ENCODE measurements around the gene PRCP. TPM values are rescaled to one million over a fixed set of nuclear protein-coding genes. Genes with fewer than 3 reads are reported as not detected.

PRCP gene
- total RNA-seq, 2 experiments from 2014 or later, result 26.7 to 28.4 TPM

DNA sequence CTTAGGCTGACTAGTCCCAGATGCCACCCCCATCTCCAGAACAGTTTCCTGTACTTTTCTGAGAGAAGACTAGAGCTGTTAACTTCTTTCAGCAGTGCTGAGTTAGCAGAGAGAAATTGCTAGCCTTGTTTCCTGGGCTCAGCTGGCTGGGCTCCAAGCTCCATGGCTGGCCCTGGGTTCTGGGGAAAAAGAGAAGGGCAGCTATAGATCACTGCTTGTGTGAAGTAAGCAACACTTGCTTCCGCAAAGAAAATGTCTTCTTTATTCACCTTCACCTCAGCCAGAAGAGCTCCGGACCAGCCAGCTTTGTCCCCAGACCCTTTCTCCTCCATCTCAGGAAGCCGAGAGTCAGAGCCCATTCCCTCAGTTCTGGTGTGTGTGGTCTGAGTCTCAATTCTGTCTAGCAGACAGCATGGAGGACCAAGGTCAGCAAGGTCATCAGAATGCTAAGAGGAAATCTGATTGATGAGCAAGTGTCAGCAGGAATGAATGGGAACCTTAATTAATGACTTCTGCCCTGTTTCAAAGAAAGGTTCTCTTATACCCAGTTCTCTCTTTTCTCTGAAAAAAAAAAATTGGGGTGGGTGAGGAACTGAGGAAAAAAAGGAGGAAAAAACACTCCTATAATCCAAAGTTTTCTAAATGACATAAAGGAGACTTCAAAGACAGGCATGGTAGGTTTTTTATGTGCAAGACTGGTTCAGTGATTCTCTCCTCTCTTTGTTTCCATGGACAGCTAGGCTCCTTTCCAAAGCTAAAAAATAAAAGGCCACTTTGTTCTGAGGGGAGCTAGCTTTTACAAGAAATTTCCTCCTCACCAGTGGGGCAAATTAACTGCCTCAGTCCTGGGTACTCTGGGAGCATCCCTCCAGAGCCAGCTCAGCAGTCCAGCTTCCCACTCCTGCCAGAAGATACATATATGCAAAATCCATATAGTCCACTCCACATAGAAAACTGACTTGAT, 103.0 kb downstream of the PRCP start:
- ChIA-PET POLR2A (no interaction called here), CTCF (no interaction called here)

GRCh38 chr11:82794490-82794889, 105.7 kb downstream of the PRCP start:
- ChIA-PET CTCF (interaction anchor here (1.4 kb wide), 1 partner anchor 9 kb away, joined by 3 read pairs; no protein-coding TSS in a partner anchor), POLR2A (no interaction called here)

GRCh38 chr11:82792822-82793569, 107.2 kb downstream of the PRCP start:
- ChIA-PET CTCF (no interaction called here), POLR2A (no interaction called here)

GRCh38 chr11:82792319-82792718, 107.9 kb downstream of the PRCP start:
- POLR2A ChIA-PET, result no interaction called here

GRCh38 chr11:82791779-82792178, 108.5 kb downstream of the PRCP start:
- ChIA-PET POLR2A (no interaction called here), CTCF (no interaction called here)

More at GRCh38 chr11:82792319-82792718, 107.9 kb downstream of the PRCP start:
- CTCF ChIA-PET, result no interaction called here

DNA sequence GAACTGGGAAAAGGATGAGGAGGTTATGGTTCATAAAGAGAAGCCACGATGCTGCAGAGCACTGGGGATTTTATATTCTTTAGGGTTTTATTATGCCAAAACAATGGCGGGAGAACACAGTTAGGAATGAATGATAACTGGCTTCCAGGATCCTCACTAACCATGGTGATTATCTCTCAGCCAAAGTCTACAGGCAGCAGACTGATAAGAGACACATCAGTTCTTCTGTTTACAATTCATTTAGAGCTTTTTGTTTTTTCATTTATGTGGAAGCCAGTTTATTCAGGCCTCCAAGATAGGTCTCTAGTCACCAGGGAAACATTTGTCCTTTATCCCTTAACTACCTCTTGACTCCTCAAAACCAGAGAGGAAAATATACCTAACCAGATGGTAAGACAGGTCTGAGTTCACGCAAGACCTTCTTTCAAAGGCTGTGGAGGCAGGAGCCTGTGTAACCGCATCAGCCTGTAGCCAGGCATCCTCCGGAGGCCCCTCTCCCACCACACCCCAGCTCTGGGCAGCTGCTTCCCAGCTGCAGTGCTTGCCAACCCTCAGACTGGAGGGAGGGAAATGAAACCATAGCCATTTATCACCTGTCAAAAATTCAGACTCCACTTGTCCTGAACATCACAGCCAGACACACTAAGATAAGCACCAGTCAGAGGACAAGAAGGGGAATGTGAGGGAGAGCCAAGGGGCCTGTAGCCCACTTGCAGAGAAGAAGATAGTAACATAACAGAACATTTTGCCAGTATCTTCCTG, 109.3 kb downstream of the PRCP start:
- POLR2A ChIA-PET, result no interaction called here
- CTCF ChIA-PET, result no interaction called here

- POLR2A ChIA-PET, result no interaction called here
- CTCF ChIA-PET, result no interaction called here
Measured at GRCh38 chr11:82787981-82788380, 112.2 kb downstream of the PRCP start.

GRCh38 chr11:82786836-82787235, 113.4 kb downstream of the PRCP start:
- ChIA-PET POLR2A (no interaction called here), CTCF (no interaction called here)

- ChIA-PET POLR2A (no interaction called here), CTCF (interaction anchor here (1.4 kb wide), 1 partner anchor 9 kb away, joined by 3 read pairs; no protein-coding TSS in a partner anchor)
Measured at GRCh38 chr11:82786001-82786400, 114.2 kb downstream of the PRCP start.

DNA sequence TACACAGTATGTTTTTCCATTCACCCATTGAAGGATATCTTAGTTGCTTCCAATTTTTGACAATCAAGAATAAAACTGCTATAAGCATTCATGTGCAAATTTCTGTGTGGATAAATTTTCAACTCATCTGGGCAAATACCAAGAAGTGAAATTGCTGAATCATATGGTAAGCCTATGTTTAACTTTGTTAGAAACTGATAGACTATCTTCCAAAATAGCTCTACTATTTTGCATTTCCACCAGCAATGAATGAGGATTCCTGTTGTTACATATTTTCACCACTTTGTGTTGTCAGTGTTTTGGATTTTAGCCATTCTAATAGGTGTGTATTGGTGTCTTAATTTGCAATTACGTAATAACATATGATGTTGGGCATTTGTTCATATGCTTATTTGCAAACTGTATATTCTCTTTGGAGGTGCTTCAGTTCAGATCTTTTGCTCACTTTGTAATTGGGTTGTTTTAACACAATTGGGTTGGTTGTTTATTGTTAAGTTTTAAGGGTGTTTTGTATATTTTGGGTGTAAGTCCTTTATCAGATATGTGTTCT, 117.3 kb downstream of the PRCP start:
- CTCF ChIA-PET, result no interaction called here

DNA sequence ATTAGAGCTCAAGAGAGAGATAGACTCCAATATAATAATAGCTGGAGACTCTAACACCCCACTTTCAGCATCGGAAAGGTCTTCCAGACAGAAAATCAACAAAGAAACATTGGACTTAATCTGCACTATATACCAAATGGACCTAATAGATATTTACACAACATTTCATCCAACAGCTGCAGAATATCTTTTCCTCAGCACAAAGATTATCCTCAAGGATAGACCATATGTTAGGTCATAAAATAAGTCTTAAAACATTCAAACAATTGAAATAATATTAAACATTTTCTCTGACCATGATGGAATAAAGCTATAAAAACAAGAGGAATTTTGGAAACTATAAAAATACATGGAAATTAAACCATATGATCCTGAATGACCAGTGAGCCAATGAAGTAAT, 121.5 kb downstream of the PRCP start:
- CTCF ChIA-PET, result no interaction called here
- POLR2A ChIA-PET, result no interaction called here

More for the DNA sequence above, 117.3 kb downstream of the PRCP start:
- POLR2A ChIA-PET, result no interaction called here

DNA sequence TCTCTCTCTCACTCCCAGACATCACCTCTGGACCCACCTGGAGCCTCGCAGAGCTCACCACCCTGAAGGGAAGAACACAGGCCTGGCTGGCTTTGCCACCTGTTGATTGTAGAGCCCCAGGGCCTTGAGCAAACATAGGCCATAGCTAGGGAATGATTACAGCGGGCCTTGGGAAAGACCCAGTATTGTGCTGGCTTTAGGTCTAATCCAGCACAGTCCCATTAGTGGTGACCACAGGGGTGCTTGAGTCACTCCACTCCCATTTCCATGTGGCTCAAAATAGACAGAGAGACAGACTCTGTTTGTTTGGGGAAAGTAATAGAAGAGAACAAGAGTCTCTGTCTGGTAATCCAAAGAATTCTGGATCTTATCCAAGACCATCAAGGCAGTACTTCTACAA, 123.9 kb downstream of the PRCP start:
- CTCF ChIA-PET, result no interaction called here
- POLR2A ChIA-PET, result no interaction called here

DNA sequence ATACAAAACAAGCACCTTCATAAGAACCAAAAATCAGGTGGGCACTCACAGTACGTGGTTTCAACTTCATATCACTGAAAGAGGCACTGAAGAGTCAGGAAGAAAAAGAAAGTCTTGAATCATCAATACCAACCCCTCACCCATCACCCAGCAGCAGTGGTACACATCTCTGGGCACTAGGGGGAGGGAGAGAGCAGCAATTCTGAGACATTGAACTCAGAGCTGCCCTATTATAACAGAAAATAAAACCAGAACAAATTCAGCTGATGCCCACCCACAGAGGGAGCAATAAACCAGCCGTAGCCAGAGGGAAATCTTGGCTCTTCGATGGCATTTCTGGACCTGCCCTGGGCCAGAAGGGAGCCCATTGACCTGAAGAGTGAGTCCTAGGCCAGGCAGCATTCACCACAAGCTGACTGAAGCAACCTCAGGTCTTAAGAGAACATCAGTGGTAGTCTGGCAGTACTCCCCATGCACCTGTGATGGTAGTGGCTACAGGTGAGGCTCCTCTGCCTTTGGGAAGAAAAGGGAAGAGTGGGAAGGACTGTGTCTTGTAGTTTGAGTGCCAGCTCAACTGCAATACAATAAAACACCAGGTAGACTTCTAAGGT, 124.4 kb downstream of the PRCP start:
- ChIA-PET POLR2A (no interaction called here), CTCF (no interaction called here)

GRCh38 chr11:82775218-82775617, 125.0 kb downstream of the PRCP start:
- CTCF ChIA-PET, result no interaction called here

More at GRCh38 chr11:82775218-82775617, 125.0 kb downstream of the PRCP start:
- POLR2A ChIA-PET, result no interaction called here

Other genes starting within 250 kb of the PRCP start
- gene FAM181B, start 166.6 kb downstream of the PRCP start, total RNA-seq, result not detected
- 10 to 100 TPM; 28.5 to 30.0 TPM for gene DDIAS, start 1.3 kb upstream of the PRCP start, total RNA-seq
- gene RAB30, start 171.5 kb upstream of the PRCP start, total RNA-seq, result 10 to 100 TPM; 12.9 to 14.3 TPM